Measurements from ENCODE around the gene ZNF784. TPM values are rescaled to one million over a fixed set of nuclear protein-coding genes. Genes with fewer than 3 reads are reported as not detected.

ZNF784 gene
- total and polyA plus RNA-seq, 2 of the 13 experiments (the other 11 are each of a cell fraction or from before 2014, with no cell fraction given), result 4.1 to 4.2 TPM

DNA sequence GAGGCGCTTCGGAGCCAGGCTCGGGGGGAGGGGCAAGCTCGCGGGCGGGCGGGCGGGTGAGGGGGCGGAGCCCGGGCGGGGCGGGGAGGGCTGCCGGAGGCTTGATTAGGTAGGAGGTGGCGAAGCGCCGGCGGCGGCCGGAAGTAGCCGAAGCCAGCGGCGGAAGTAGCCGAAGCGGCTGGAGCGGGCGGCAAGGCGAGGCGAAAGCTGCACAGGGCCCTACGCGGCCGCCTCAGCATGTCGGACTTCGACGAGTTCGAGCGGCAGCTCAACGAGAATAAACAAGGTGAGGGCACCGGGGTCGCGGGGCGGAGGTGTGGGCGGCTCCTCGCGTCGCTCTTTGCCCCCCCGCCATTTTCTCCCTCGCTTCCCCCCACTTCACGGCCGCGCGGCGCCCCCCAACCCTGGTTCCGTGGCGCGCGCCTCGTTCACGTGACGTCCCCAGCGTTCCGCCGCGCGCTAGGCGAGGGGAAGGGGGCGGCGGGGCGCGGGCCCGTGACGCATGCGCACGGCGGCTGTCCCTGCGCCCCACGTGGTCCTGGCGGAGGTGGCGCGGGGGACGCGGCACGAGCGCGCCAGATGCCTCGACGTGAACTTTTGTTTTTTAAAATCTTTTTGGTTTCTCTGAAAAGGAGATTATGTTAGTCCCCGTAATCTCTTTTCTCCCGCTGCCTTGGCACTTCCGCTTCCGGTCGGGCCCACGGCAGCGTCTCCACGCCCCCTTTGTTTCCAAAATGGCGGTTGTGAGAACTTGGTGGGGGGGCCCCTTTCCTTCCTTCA is 30.7 kb upstream of the ZNF784 start, which contains the start of gene U2AF2 (continued):
- TF ChIP-seq, protein P1, sequence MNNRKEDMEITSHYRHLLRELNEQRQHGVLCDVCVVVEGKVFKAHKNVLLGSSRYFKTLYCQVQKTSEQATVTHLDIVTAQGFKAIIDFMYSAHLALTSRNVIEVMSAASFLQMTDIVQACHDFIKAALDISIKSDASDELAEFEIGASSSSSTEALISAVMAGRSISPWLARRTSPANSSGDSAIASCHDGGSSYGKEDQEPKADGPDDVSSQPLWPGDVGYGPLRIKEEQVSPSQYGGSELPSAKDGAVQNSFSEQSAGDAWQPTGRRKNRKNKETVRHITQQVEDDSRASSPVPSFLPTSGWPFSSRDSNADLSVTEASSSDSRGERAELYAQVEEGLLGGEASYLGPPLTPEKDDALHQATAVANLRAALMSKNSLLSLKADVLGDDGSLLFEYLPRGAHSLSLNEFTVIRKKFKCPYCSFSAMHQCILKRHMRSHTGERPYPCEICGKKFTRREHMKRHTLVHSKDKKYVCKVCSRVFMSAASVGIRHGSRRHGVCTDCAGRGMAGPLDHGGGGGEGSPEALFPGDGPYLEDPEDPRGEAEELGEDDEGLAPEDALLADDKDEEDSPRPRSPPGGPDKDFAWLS (CRISPR knock-in tag; IDR thresholded peaks at IDR 0.05; ENCODE audit: borderline replicate concordance), result no peak
- no peak for TF ChIP-seq NCOA2 (CRISPR knock-in tag; IDR thresholded peaks at IDR 0.05)
- TF ChIP-seq, protein P2, sequence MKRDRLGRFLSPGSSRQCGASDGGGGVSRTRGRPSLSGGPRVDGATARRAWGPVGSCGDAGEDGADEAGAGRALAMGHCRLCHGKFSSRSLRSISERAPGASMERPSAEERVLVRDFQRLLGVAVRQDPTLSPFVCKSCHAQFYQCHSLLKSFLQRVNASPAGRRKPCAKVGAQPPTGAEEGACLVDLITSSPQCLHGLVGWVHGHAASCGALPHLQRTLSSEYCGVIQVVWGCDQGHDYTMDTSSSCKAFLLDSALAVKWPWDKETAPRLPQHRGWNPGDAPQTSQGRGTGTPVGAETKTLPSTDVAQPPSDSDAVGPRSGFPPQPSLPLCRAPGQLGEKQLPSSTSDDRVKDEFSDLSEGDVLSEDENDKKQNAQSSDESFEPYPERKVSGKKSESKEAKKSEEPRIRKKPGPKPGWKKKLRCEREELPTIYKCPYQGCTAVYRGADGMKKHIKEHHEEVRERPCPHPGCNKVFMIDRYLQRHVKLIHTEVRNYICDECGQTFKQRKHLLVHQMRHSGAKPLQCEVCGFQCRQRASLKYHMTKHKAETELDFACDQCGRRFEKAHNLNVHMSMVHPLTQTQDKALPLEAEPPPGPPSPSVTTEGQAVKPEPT (CRISPR knock-in tag; IDR thresholded peaks at IDR 0.05; ENCODE audit: low read depth), result 0 out of 2 replicates have a peak, but pooled peaks have one; percentile 53
- no peak for TF ChIP-seq NFYC (CRISPR knock-in tag; IDR thresholded peaks at IDR 0.05)
- TF ChIP-seq ZNF878 (CRISPR knock-in tag; IDR thresholded peaks at IDR 0.05), result no peak
- no peak for TF ChIP-seq ZNF207 (IDR thresholded peaks at IDR 0.05; ENCODE audit: borderline replicate concordance)
- no peak; the same call in 1 of the 2 replicates for TF ChIP-seq ZNF235 (CRISPR knock-in tag; IDR thresholded peaks at IDR 0.05; ENCODE audit: borderline replicate concordance)
- TF ChIP-seq HOXA9 (CRISPR knock-in tag; IDR thresholded peaks at IDR 0.05; ENCODE audit: borderline replicate concordance), result 0 out of 2 replicates have a peak, but pooled peaks have one; percentile 29
- no peak for TF ChIP-seq MTF2 (CRISPR knock-in tag; IDR thresholded peaks at IDR 0.05; ENCODE audit: borderline replicate concordance)
- peak; percentile 92 for TF ChIP-seq ZNF446 (CRISPR knock-in tag; IDR thresholded peaks at IDR 0.05)
- TF ChIP-seq ZNF234 (CRISPR knock-in tag; conservative IDR thresholded peaks at IDR 0.05), result no peak
- TF ChIP-seq, protein P3, sequence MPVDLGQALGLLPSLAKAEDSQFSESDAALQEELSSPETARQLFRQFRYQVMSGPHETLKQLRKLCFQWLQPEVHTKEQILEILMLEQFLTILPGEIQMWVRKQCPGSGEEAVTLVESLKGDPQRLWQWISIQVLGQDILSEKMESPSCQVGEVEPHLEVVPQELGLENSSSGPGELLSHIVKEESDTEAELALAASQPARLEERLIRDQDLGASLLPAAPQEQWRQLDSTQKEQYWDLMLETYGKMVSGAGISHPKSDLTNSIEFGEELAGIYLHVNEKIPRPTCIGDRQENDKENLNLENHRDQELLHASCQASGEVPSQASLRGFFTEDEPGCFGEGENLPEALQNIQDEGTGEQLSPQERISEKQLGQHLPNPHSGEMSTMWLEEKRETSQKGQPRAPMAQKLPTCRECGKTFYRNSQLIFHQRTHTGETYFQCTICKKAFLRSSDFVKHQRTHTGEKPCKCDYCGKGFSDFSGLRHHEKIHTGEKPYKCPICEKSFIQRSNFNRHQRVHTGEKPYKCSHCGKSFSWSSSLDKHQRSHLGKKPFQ (CRISPR knock-in tag; IDR thresholded peaks at IDR 0.05; ENCODE audit: insufficient replicate concordance), result peak; percentile 44
- no peak for TF ChIP-seq ZNF496 (CRISPR knock-in tag; IDR thresholded peaks at IDR 0.05; ENCODE audit: insufficient replicate concordance)
- no peak for TF ChIP-seq TCF7L2 (IDR thresholded peaks at IDR 0.05; ENCODE audit: low read depth, low read length)
- TF ChIP-seq RARG (CRISPR knock-in tag; IDR thresholded peaks at IDR 0.05; ENCODE audit: low read depth), result no peak
- TF ChIP-seq, protein P4, sequence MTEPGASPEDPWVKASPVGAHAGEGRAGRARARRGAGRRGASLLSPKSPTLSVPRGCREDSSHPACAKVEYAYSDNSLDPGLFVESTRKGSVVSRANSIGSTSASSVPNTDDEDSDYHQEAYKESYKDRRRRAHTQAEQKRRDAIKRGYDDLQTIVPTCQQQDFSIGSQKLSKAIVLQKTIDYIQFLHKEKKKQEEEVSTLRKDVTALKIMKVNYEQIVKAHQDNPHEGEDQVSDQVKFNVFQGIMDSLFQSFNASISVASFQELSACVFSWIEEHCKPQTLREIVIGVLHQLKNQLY (CRISPR knock-in tag; IDR thresholded peaks at IDR 0.05), result no peak
- no peak for TF ChIP-seq SYNCRIP (IDR thresholded peaks at IDR 0.05; ENCODE audit: insufficient read depth, low read depth, low read length)
- TF ChIP-seq ZSCAN29 (CRISPR knock-in tag; conservative IDR thresholded peaks at IDR 0.05), result peak; percentile 54; the same call in 1 of the 2 replicates
- peak; percentile 97 for TF ChIP-seq AGO2 (optimal IDR thresholded peaks at IDR 0.05; ENCODE audit: low read depth, low read length)
- peak; percentile 62; the same call in 1 of the 2 replicates for TF ChIP-seq REXO4 (CRISPR knock-in tag; IDR thresholded peaks at IDR 0.05; ENCODE audit: borderline replicate concordance)
- no peak for TF ChIP-seq ZNF569 (CRISPR knock-in tag; IDR thresholded peaks at IDR 0.05; ENCODE audit: borderline replicate concordance)
- 0 out of 2 replicates have a peak, but pooled peaks have one; percentile 11 for TF ChIP-seq DNMT3B (CRISPR knock-in tag; conservative IDR thresholded peaks at IDR 0.05)
- TF ChIP-seq NR3C1 (CRISPR knock-in tag; IDR thresholded peaks at IDR 0.05), result no peak
- peak; percentile 43; the same call in 1 of the 2 replicates for TF ChIP-seq TOPORS (CRISPR knock-in tag; IDR thresholded peaks at IDR 0.05)

Data from HepG2 (cell line).